Large intestine (tissue), 3 donors: ENCODE data around the gene TMEM120B. TPM values are rescaled to one million over a fixed set of nuclear protein-coding genes. Genes with fewer than 3 reads are reported as not detected.

Experiments
- DNase-seq, 2 donors: peaks; one replicate each; pipeline versions ENCODE4 v3.0.0 to v3.0.0-alpha.2; 2013
- H3K27ac ChIP-seq: one replicate; pipeline ENCODE4 v1.5.1; 2013; ENCODE audit warnings: low read length
- H3K27me3 ChIP-seq: 2 replicates; pipeline ENCODE4 v1.6.1; 2013; ENCODE audit warnings: low read length; ENCODE audit not compliant: control insufficient read depth, insufficient read depth
- H3K36me3 ChIP-seq: 2 replicates; pipeline ENCODE4 v1.6.1; 2013; ENCODE audit warnings: low read length; ENCODE audit not compliant: control insufficient read depth, insufficient read depth
- H3K4me1 ChIP-seq: one replicate; pipeline ENCODE4 v1.6.1; 2013; ENCODE audit warnings: low read length; ENCODE audit not compliant: control insufficient read depth, insufficient read depth
- H3K4me3 ChIP-seq: one replicate; pipeline ENCODE4 v1.5.1; 2013; ENCODE audit warnings: low read length
- H3K9me3 ChIP-seq: one replicate; pipeline ENCODE4 v1.6.1; 2013; ENCODE audit warnings: mild to moderate bottlenecking, low read depth, low read length, moderate library complexity; ENCODE audit not compliant: control insufficient read depth
- WGBS: methylation state at CpG from one replicate; pipeline ENCODE4 v1.1.5; 2013; ENCODE audit warnings: low lambda C conversion rate; ENCODE audit not compliant: insufficient coverage; 5-methylcytosine and 5-hydroxymethylcytosine counted together
- polyA plus RNA-seq: library from polyadenylated mRNA; unstranded; fragments of 120-200 nt; gene quantifications from one replicate; pipeline ENCODE4 v1.2.1, GENCODE V29; 2013

TMEM120B gene
- polyA plus RNA-seq, 1 donor, result 14.9 TPM

DNA sequence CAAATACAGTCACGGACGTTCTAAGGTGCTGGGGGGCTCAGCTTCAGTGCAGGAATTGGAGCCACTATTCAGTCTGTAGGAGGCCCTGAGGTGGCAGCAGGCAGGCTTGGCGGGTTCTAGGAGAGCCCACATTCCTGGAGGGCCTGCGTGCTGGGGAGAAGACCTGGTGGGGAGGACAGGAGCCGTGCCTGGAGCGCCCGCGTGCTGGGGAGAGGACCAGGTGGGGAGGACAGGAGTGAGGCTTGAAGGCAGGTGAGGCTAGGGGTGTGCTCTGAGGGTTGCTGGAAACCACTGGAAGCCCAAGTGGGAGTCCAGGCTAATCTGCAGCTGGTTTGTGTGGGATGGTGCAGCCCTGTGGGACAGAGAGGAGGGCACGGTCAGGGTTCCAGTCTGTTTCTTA is 57.8 kb downstream of the TMEM120B start:
- Histone ChIP-seq H3K4me1 (peaks cover 31% of the 10 kb centered on the region), H3K27ac (peak overlapping the region; percentile 94), H3K9me3 (no peaks in the 10 kb centered on the region), H3K4me3 (no peak overlapping the region), H3K36me3 (peaks cover 2% of the 10 kb centered on the region), H3K27me3 (no peaks in the 10 kb centered on the region)
- WGBS, result no CpG with 5 or more reads among the region's 9 CpGs
- DNase-seq, result no peak

- Histone ChIP-seq H3K27ac (peak overlapping the region; percentile 94), H3K4me3 (no peak overlapping the region), H3K27me3 (no peaks in the 10 kb centered on the region), H3K4me1 (peaks cover 31% of the 10 kb centered on the region), H3K9me3 (no peaks in the 10 kb centered on the region), H3K36me3 (no peaks in the 10 kb centered on the region)
- WGBS, result 80% methylated on average over 1 of the region's 25 CpGs
- DNase-seq, result no peak
Measured at GRCh38 chr12:121770813-121771625, 58.5 kb downstream of the TMEM120B start.

DNA sequence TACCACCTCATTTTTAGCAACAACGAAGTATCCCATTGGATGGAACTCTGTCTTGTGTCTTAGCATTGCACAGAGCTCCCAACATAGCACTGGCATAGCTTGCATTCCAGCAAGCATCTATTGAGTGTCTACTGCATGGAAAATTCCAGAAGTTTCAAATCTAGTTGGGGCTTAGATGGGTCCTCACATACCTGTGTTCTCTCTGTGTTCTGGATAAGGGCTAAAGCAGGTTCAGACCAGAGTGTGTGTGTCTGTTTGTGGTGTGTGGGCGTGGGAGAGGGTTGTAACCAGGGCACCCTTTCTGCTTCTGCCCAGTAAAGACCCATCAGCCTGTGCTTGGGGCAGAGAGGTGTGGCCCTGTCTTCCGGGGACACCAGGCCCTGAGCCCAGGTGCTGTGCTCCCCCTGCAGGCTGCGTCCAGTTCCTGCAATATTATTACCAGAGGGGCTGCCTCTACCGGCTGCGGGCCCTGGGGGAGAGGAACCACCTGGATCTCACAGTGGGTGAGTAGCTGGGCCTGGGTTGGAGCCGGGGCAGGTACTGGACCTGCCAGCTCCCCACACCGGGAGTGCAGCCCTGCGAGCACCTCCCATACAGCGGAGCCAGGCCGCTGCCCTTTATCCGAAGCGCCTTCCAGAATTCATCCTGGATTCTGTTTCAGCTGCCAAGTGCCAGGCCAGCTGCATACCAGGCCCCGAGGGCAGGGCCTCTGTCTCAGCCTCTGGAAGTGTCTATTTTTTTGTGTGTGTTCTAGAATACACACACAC is 60.6 kb downstream of the TMEM120B start:
- peaks cover 3% of the 10 kb centered on the region for H3K36me3 ChIP-seq
- WGBS, result no CpG with 5 or more reads among the region's 14 CpGs
- no peaks in the 10 kb centered on the region for H3K27me3 ChIP-seq
- H3K9me3 ChIP-seq, result no peaks in the 10 kb centered on the region
- peaks cover 34% of the 10 kb centered on the region for H3K4me1 ChIP-seq
- H3K27ac ChIP-seq, result no peak overlapping the region
- peak; percentile 66 to 69 for DNase-seq
- H3K4me3 ChIP-seq, result no peak overlapping the region

- Histone ChIP-seq H3K9me3 (no peaks in the 10 kb centered on the region), H3K27me3 (no peaks in the 10 kb centered on the region), H3K27ac (no peak overlapping the region), H3K4me1 (peaks cover 25% of the 10 kb centered on the region), H3K36me3 (peaks cover 19% of the 10 kb centered on the region), H3K4me3 (no peak overlapping the region)
- 40% methylated on average over 1 of the region's 14 CpGs for WGBS
- DNase-seq, result no peak
Measured at GRCh38 chr12:121774968-121775474, 62.5 kb downstream of the TMEM120B start.

DNA sequence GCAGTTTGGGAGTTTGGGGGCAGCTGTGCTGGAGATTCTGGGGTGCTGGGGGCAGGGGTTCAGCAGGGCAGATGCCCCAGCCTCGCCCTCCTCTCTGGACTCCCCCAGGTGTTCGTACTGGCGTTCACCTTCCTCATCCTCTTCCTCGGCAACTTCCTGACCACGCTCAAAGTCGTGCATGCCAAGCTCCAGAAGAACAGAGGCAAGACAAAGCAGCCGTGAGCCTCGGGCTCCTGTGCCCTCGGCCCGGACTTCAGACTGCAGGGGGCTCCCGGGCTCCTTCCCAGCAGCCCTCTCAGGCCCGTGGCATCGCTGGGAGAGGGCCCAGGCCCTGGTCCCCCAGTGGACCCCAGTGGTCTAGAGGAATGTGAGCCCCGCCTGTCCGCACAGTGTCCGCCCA is 62.9 kb downstream of the TMEM120B start:
- H3K9me3 ChIP-seq, result no peaks in the 10 kb centered on the region
- DNase-seq, result no peak
- H3K4me1 ChIP-seq, result peaks cover 20% of the 10 kb centered on the region
- no peaks in the 10 kb centered on the region for H3K27me3 ChIP-seq
- no peak overlapping the region for H3K4me3 ChIP-seq
- WGBS, result no CpG with 5 or more reads among the region's 16 CpGs
- H3K27ac ChIP-seq, result no peak overlapping the region
- peaks cover 22% of the 10 kb centered on the region for H3K36me3 ChIP-seq

GRCh38 chr12:121776190-121777098 is 63.9 kb downstream of the TMEM120B start:
- H3K9me3 ChIP-seq, result no peaks in the 10 kb centered on the region
- H3K27me3 ChIP-seq, result no peaks in the 10 kb centered on the region
- H3K27ac ChIP-seq, result no peak overlapping the region
- H3K4me1 ChIP-seq, result peaks cover 11% of the 10 kb centered on the region
- WGBS, result no CpG with 5 or more reads among the region's 24 CpGs
- DNase-seq, result peak; percentile 59 to 71
- H3K36me3 ChIP-seq, result peaks cover 28% of the 10 kb centered on the region
- no peak overlapping the region for H3K4me3 ChIP-seq

DNA sequence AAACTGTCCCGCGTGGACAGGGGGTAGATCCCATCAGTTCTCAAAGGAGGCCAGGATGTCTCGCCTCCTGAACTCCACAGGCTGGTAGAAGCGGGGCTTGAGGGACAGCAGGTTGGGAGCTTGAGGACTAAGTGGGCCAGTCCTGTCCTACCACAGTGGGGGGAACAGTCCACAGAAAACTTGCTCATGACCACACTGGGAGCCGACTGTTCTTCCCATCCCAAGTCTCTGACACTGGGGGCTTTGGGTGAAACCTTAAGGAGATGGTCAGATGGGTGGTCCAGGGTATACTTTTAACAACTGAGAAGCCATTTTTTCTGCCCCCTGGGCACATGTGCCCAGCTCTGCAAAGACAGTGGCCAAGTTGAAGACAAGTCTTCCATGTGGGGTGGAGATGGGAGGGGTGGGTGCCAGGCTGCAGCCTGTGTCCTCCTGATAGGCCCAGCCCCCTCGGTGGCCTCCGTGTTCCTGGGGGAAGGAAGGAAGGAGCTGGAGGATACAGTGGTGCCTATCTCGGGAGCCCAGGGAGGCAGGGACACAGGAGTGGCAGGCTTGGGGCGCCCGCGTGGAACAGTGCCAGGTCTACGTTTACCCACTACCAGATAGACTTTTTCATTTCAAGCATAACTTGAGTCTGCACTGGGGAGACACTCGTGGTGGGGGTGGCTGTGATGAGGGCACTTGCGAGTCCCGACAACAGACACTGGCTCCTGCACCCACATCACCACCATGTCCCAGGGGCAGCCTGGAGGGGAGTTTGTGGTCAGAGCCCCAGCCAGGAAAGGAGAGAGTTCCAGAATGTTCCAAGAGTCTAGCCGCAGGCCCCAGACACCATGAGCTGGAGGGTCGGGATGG is 66.2 kb downstream of the TMEM120B start:
- Histone ChIP-seq H3K4me3 (no peak overlapping the region), H3K27ac (no peak overlapping the region), H3K9me3 (no peaks in the 10 kb centered on the region), H3K36me3 (peaks cover 28% of the 10 kb centered on the region), H3K27me3 (no peaks in the 10 kb centered on the region), H3K4me1 (peaks cover 12% of the 10 kb centered on the region)
- WGBS, result 80% methylated on average over 1 of the region's 17 CpGs
- DNase-seq, result no peak

- Histone ChIP-seq H3K27ac (no peak overlapping the region), H3K27me3 (no peaks in the 10 kb centered on the region), H3K4me3 (no peak overlapping the region), H3K36me3 (peaks cover 28% of the 10 kb centered on the region), H3K9me3 (no peaks in the 10 kb centered on the region), H3K4me1 (peaks cover 12% of the 10 kb centered on the region)
- no CpG with 5 or more reads among the region's 17 CpGs for WGBS
- DNase-seq, result no peak
Measured at GRCh38 chr12:121779422-121779895, 66.9 kb downstream of the TMEM120B start.

GRCh38 chr12:121780429-121780828 is 67.9 kb downstream of the TMEM120B start:
- DNase-seq, result no peak
- Histone ChIP-seq H3K4me3 (no peak overlapping the region), H3K27me3 (no peaks in the 10 kb centered on the region), H3K9me3 (no peaks in the 10 kb centered on the region), H3K4me1 (peaks cover 19% of the 10 kb centered on the region), H3K27ac (no peak overlapping the region), H3K36me3 (peaks cover 28% of the 10 kb centered on the region)
- no CpG with 5 or more reads among the region's 11 CpGs for whole genome bisulfite sequencing
